Measurements from ENCODE around the gene SCARB1. TPM values are rescaled to one million over a fixed set of nuclear protein-coding genes. Genes with fewer than 3 reads are reported as not detected.
A peak's percentile ranks its signal among the peaks of the same experiment; 100 is the strongest.

Gene SCARB1
- polyA plus RNA-seq, 2 donors, result 7.4 to 8.6 TPM

DNA sequence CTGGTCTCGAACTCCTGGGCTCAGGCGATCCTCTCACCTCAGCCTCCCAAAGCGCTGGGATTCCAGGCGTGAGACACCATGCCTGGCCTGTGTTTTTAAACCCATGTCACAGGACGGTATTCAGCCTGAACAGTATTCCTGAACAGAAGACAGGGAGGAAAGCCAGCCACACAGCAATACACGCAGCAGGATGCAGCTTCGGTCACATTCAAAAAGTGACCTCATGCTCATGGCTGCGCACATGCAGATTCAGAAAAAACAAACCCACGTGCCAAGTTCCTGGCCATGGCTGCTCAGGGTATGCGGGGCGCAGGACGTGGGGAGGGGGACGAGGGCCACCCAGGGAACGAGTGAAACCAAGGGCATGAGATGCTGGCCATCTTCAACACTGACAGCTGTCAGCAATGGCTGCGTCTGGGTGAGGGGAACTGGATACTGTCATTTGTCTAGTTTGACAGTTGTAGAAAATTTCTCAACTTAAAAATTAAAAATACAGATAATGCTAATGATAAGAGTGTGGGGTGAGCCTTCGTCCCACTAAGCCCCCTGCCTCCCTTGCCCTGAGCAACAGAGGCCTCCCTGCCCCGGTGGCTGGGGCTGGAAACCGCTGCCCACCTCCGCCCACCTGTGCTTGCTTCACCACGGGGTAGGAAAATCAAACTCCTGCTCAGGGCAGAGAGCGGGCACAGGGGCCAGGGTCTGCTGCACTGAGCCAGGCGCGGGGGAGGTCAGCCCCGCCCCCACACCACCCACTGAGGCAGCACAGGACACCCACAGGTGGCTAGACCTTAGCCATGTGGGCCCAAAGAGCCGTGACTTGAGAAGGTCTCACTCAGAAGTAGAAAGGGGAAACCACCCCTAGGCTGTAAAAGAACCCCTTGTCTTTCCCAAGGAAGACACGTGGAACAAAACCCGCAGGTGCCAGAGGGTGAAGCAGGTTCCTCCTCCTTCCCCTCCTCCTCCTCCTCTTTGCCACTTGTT, 84.2 kb downstream of the SCARB1 start:
- Histone ChIP-seq H3K27me3 (ENCODE audit: control insufficient read depth in 1 of 2, insufficient read depth in 2 of 2, low read length in 2 of 2) (no peaks in the 10 kb centered on the region), H3K27ac (ENCODE audit: low read depth in 2 of 2, low read length in 1 of 2) (no peak overlapping the region), H3K4me1 (ENCODE audit: control insufficient read depth in 2 of 2, insufficient read depth in 2 of 2, low read length in 1 of 2) (peaks cover 0 to 2% of the 10 kb centered on the region in 2 donors), H3K9me3 (ENCODE audit: control insufficient read depth in 2 of 2, insufficient read depth in 1 of 2, low read depth in 1 of 2, low read length in 1 of 2) (no peaks in the 10 kb centered on the region), H3K36me3 (ENCODE audit: control insufficient read depth in 2 of 2, insufficient read depth in 2 of 2, low read length in 1 of 2) (peaks cover 0 to 2% of the 10 kb centered on the region in 2 donors), H3K4me3 (ENCODE audit: low read depth in 1 of 2, low read length in 2 of 2) (no peak overlapping the region)
- 86 to 87% methylated on average over 27 of the region's 27 CpGs for WGBS, 2 donors

DNA sequence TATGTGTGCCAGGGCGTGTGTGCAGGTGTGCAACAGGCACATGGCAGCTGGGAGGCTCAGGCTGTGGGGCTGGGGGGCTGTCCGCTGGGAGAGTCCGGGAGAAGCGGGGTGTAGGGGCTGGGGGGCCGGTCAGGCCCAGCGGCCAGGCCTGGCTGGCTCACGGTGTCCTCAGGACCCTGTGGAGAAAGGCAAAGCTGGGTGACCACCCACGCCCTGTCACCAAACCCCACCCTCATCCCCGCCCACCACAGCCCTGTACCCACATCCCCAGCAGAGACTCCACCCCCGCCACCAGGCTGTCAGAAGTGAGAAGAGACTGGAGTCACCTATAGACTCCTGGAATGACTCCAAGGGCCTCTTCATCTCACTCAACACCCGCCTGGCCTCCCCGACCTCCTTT, 85.3 kb downstream of the SCARB1 start:
- H3K9me3 ChIP-seq (ENCODE audit: control insufficient read depth in 2 of 2, insufficient read depth in 1 of 2, low read depth in 1 of 2, low read length in 1 of 2), result no peaks in the 10 kb centered on the region
- no peaks in the 10 kb centered on the region for H3K27me3 ChIP-seq (ENCODE audit: control insufficient read depth in 1 of 2, insufficient read depth in 2 of 2, low read length in 2 of 2)
- no peak overlapping the region for H3K4me3 ChIP-seq (ENCODE audit: low read depth in 1 of 2, low read length in 2 of 2)
- WGBS, 2 donors, result 88 to 92% methylated on average over 12 of the region's 12 CpGs
- no peaks in the 10 kb centered on the region for H3K36me3 ChIP-seq (ENCODE audit: control insufficient read depth in 2 of 2, insufficient read depth in 2 of 2, low read length in 1 of 2)
- no peak overlapping the region for H3K27ac ChIP-seq (ENCODE audit: low read depth in 2 of 2, low read length in 1 of 2)
- H3K4me1 ChIP-seq (ENCODE audit: control insufficient read depth in 2 of 2, insufficient read depth in 2 of 2, low read length in 1 of 2), result peaks cover 0 to 2% of the 10 kb centered on the region in 2 donors

DNA sequence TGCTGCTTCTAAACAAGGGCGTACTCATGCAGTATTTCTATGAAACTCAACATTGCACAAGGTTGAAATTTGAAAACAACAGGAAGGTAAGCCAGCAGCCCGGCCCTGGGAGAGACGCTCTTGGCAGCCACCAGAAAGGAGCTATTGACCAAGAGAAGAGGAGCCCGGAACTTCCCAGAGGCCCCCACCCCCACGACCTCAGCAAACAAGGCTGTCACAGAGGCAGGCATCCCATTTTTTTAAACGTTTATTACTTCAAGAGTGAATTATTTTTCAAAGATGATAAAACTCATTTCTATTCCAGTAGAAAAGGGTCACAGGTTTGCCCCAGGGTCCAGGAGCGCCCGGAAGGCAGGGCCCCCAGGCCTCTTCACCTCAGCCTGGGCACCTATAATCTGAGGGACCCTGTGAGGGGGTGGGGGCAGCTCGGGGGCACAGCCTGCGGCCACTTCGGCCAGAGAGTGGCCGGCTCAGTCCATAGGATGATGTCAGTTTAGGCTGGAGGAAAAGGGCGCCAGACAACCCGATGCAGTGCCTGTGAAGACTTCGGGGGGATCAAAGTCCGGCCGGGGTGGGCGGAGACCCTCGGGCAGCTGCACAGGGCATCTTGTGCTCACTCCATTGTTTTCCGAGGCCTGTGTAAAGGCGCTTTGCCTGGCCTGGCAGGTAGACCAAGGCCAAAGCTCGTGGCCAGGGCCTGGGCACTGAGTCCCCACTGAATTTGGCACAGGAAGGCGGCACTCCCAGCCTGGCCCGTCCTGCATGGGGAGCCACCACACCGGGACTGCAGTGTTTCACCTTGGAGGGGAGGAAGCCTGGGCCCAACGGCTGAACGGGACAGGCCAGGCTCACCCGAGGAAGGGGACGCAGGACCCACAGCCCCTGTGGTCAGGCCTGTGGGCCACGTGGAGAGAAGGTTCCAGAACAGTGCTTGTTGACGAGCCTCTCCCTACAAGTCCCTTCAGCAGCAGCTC, 86.0 kb downstream of the SCARB1 start:
- Histone ChIP-seq H3K36me3 (ENCODE audit: control insufficient read depth in 2 of 2, insufficient read depth in 2 of 2, low read length in 1 of 2) (no peaks in the 10 kb centered on the region), H3K4me1 (ENCODE audit: control insufficient read depth in 2 of 2, insufficient read depth in 2 of 2, low read length in 1 of 2) (peaks cover 0 to 2% of the 10 kb centered on the region in 2 donors), H3K9me3 (ENCODE audit: control insufficient read depth in 2 of 2, insufficient read depth in 1 of 2, low read depth in 1 of 2, low read length in 1 of 2) (no peaks in the 10 kb centered on the region), H3K4me3 (ENCODE audit: low read depth in 1 of 2, low read length in 2 of 2) (no peak overlapping the region), H3K27ac (ENCODE audit: low read depth in 2 of 2, low read length in 1 of 2) (no peak overlapping the region), H3K27me3 (ENCODE audit: control insufficient read depth in 1 of 2, insufficient read depth in 2 of 2, low read length in 2 of 2) (no peaks in the 10 kb centered on the region)
- 72 to 87% methylated on average over 31 of the region's 31 CpGs for WGBS, 2 donors

DNA sequence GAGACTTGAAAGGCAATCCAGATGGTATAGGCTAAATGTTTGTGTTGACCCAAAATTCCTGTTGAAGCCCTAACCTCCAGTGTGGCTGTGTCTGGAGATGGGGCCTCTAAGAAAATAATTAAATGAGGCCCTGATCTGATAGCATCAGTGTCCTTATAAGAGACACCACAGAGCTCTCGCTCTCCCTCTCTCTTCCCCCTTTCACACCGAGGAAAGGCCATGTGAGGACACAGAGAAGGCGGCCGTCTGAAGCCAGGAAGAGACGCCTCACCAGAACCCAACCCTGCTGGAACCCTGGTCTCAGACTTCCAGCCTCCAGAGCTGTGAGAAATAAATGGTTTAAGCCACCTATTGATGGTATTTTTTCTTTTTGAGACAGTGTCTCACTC, 87.5 kb downstream of the SCARB1 start:
- Histone ChIP-seq H3K9me3 (ENCODE audit: control insufficient read depth in 2 of 2, insufficient read depth in 1 of 2, low read depth in 1 of 2, low read length in 1 of 2) (no peaks in the 10 kb centered on the region), H3K36me3 (ENCODE audit: control insufficient read depth in 2 of 2, insufficient read depth in 2 of 2, low read length in 1 of 2) (no peaks in the 10 kb centered on the region), H3K27me3 (ENCODE audit: control insufficient read depth in 1 of 2, insufficient read depth in 2 of 2, low read length in 2 of 2) (no peaks in the 10 kb centered on the region), H3K27ac (ENCODE audit: low read depth in 2 of 2, low read length in 1 of 2) (no peak overlapping the region), H3K4me3 (ENCODE audit: low read depth in 1 of 2, low read length in 2 of 2) (no peak overlapping the region), H3K4me1 (ENCODE audit: control insufficient read depth in 2 of 2, insufficient read depth in 2 of 2, low read length in 1 of 2) (no peaks in the 10 kb centered on the region)
- 85 to 95% methylated on average over 5 of the region's 5 CpGs for WGBS, 2 donors

DNA sequence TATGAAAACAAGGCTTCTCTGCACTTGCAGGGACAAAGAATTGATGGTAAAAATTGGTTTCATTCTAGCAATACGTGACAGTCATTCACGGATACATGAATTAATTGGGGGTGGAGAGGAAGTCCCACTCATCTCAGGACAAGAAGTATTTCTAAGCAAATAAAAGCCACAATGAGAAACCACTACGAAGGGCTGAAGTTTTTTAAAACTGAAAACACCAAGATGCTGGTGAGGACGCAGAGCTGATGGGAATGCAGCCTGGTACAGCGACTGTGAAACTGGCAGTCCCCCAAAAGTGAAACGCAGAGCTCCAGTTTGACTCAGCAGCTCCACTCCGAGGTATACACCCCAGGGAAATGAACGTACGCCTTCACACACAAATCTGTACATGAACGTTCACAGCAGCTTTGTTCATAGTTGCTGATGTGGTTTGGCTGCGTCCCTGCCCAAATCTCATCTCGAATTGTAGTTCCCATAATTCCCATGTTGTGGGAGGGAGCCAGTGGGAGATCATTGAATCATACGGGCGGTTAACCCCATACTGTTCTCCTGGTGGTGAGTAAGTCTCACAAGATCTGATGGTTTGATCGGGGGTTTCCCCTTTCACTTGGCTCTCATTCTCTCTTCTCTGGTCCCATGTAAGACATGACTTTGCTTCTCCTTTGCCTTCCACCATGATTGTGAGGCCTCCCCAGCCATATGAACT, 89.0 kb downstream of the SCARB1 start:
- WGBS, 2 donors, result 8 to 28% methylated on average over 15 of the region's 15 CpGs
- Histone ChIP-seq H3K4me3 (ENCODE audit: low read depth in 1 of 2, low read length in 2 of 2) (no peak overlapping the region), H3K27me3 (ENCODE audit: control insufficient read depth in 1 of 2, insufficient read depth in 2 of 2, low read length in 2 of 2) (no peaks in the 10 kb centered on the region), H3K36me3 (ENCODE audit: control insufficient read depth in 2 of 2, insufficient read depth in 2 of 2, low read length in 1 of 2) (no peaks in the 10 kb centered on the region), H3K4me1 (ENCODE audit: control insufficient read depth in 2 of 2, insufficient read depth in 2 of 2, low read length in 1 of 2) (no peaks in the 10 kb centered on the region), H3K27ac (ENCODE audit: low read depth in 2 of 2, low read length in 1 of 2) (peak overlapping the region in 1 of 2 donors; percentile 30), H3K9me3 (ENCODE audit: control insufficient read depth in 2 of 2, insufficient read depth in 1 of 2, low read depth in 1 of 2, low read length in 1 of 2) (no peaks in the 10 kb centered on the region)

DNA sequence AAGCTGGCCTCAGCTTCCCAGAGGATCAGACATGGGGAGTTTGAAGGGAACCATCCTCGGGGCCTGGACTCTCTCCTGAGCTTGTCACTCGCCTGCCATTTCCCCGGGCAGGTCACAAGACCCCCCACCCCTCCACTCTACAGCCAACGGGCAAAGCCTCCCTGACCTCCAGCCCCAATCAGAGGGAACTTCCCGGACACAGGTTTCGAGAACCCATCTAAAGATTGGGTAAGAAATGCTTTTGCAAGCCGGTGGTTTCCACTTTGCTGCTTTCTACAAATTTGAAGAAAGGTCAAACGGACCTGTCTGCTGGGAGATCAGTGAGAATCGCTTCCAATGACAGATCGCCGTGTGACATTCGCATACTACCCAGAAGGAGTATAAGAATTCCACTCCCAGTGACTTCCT, 89.6 kb downstream of the SCARB1 start:
- no peaks in the 10 kb centered on the region for H3K9me3 ChIP-seq (ENCODE audit: control insufficient read depth in 2 of 2, insufficient read depth in 1 of 2, low read depth in 1 of 2, low read length in 1 of 2)
- H3K27ac ChIP-seq (ENCODE audit: low read depth in 2 of 2, low read length in 1 of 2), result no peak overlapping the region
- H3K4me1 ChIP-seq (ENCODE audit: control insufficient read depth in 2 of 2, insufficient read depth in 2 of 2, low read length in 1 of 2), result no peaks in the 10 kb centered on the region
- H3K27me3 ChIP-seq (ENCODE audit: control insufficient read depth in 1 of 2, insufficient read depth in 2 of 2, low read length in 2 of 2), result no peaks in the 10 kb centered on the region
- H3K4me3 ChIP-seq (ENCODE audit: low read depth in 1 of 2, low read length in 2 of 2), result no peak overlapping the region
- WGBS, 2 donors, result 46 to 48% methylated on average over 12 of the region's 12 CpGs
- no peaks in the 10 kb centered on the region for H3K36me3 ChIP-seq (ENCODE audit: control insufficient read depth in 2 of 2, insufficient read depth in 2 of 2, low read length in 1 of 2)

DNA sequence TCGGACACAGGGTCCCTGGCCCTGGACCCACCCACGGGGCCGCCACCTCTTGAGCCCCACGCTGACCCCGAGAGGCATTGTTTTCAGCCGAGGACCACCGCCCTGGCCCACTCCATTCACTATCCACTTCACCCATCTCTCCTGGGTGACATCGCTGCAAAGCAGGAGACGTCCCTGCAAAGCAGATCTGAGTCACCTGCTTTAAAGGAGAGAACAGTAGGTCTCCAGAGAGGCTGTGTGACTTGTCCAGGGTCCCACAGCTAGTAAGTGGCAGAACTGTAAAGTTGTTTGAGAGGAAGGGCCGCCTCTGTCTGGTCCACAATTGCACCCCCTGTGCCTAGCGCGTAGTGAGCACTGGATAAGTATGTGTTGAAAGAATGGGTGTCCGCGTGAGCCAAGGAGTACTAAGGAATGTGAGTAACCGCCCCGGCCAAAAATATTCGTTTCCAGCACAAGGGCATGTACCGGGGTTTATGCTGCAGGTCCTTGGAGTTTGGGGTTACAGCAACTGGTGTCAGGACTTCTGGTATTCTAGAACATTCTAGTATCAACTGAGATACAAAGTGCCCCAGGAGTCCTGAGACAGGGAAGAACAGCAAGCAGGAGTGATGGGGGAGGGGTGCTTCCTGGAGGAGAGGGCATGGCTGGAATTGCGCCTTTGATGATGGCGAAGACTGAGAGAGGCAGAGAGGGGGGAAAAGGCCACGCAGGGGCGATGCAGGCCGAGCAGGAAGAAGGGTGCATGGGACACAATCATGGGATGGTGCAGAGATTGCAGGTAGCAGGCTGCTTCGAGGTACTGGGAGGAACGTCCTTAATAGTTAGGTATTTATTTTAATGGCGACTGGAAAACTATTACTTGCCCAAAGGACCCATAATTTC, 91.1 kb downstream of the SCARB1 start:
- H3K36me3 ChIP-seq (ENCODE audit: control insufficient read depth in 2 of 2, insufficient read depth in 2 of 2, low read length in 1 of 2), result no peaks in the 10 kb centered on the region
- H3K27ac ChIP-seq (ENCODE audit: low read depth in 2 of 2, low read length in 1 of 2), result no peak overlapping the region
- no peaks in the 10 kb centered on the region for H3K4me1 ChIP-seq (ENCODE audit: control insufficient read depth in 2 of 2, insufficient read depth in 2 of 2, low read length in 1 of 2)
- H3K4me3 ChIP-seq (ENCODE audit: low read depth in 1 of 2, low read length in 2 of 2), result no peak overlapping the region
- no peaks in the 10 kb centered on the region for H3K27me3 ChIP-seq (ENCODE audit: control insufficient read depth in 1 of 2, insufficient read depth in 2 of 2, low read length in 2 of 2)
- 67 to 71% methylated on average over 25 to 26 of the region's 26 CpGs for WGBS, 2 donors
- H3K9me3 ChIP-seq (ENCODE audit: control insufficient read depth in 2 of 2, insufficient read depth in 1 of 2, low read depth in 1 of 2, low read length in 1 of 2), result no peaks in the 10 kb centered on the region

DNA sequence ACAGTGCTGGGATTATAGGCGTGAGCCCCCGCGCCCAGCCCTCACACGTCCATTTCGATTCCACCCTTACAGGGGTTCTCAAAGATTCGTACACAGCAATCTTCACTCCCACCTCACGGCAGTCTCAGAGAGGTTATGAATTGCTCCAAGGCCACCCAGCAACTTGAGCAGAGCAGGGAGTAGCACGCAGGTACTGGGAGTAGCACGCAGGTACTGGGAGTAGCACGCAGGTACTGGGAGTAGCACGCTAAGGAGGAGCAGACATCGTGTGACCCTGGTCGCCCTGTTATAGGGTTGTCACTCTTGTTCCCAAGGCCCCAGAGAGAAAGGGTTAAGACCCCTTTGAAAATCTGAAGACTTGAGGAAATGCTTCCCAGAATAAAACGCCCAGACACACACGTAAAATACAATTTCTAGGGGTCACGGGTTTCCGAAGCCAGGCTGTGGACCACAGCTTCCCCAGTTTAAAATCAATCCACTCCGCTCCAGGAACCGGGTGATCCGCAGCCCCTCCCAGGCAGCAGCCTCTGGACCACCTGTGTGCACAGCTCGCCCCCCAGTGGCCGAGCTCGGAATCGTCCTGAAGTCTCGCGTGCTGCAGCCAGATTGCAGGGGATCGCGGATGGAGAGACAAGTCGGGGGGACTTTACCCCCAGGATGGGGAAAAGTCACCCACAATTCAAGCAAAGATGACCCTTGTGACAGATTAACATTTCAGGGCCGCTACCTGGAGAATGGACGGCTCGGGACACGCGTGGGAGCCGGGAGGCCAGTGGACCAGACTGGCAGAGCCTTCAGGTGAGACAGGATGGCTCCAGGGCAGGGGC, 92.0 kb downstream of the SCARB1 start:
- Histone ChIP-seq H3K36me3 (ENCODE audit: control insufficient read depth in 2 of 2, insufficient read depth in 2 of 2, low read length in 1 of 2) (no peaks in the 10 kb centered on the region), H3K27me3 (ENCODE audit: control insufficient read depth in 1 of 2, insufficient read depth in 2 of 2, low read length in 2 of 2) (no peaks in the 10 kb centered on the region), H3K4me3 (ENCODE audit: low read depth in 1 of 2, low read length in 2 of 2) (no peak overlapping the region), H3K9me3 (ENCODE audit: control insufficient read depth in 2 of 2, insufficient read depth in 1 of 2, low read depth in 1 of 2, low read length in 1 of 2) (no peaks in the 10 kb centered on the region), H3K27ac (ENCODE audit: low read depth in 2 of 2, low read length in 1 of 2) (no peak overlapping the region), H3K4me1 (ENCODE audit: control insufficient read depth in 2 of 2, insufficient read depth in 2 of 2, low read length in 1 of 2) (no peaks in the 10 kb centered on the region)
- WGBS, 2 donors, result 27 to 28% methylated on average over 35 of the region's 35 CpGs
